ENCODE measurements around the gene ME3.

GRCh38 chr11:86456075-86456939 lies 216.1 kb downstream of the ME3 start:
- TF ChIP-seq CTCF (optimal IDR thresholded peaks at IDR 0.05 in 1 of 3, IDR thresholded peaks at IDR 0.05 in 1 of 3, conservative IDR thresholded peaks at IDR 0.05 in 1 of 3; ENCODE audit: extremely low read depth in 1 of 3, insufficient read depth in 2 of 3, low read length in 3 of 3) = peak; percentile 82 to 90 (median 87)
- TF ChIP-seq EZH2 (IDR thresholded peaks at IDR 0.05; ENCODE audit: low read length) = no peak
